Ovary (tissue), 3 donors: Measurements from ENCODE around the gene UBE2D1.

Experiments
- EP300 ChIP-seq: sonication (generic); formaldehyde crosslinking; IDR thresholded peaks from one replicate; pipeline ENCODE4 v1.6.1; 2017; ENCODE audit warnings: antibody characterized with exemption
- POLR2A ChIP-seq: fragments of 450-650 bp; IDR thresholded peaks from one replicate; pipeline ENCODE4 v1.6.1; 2017; ENCODE audit warnings: antibody characterized with exemption, mild to moderate bottlenecking, moderate library complexity
- TF ChIP-seq, protein P1 (sequence below), 3 donors: fragments of 450-650 bp in 2 of 3; fragments of 200-600 bp in 1 of 3; IDR thresholded peaks; one replicate each; pipeline versions ENCODE4 v1.5.1 to v1.8.0; 2016 to 2022; ENCODE audit warnings: antibody characterized with exemption in 3 of 3, mild to moderate bottlenecking in 1 of 3
- donor health status: DM: no; HTN: no; CAD: no.

DNA sequence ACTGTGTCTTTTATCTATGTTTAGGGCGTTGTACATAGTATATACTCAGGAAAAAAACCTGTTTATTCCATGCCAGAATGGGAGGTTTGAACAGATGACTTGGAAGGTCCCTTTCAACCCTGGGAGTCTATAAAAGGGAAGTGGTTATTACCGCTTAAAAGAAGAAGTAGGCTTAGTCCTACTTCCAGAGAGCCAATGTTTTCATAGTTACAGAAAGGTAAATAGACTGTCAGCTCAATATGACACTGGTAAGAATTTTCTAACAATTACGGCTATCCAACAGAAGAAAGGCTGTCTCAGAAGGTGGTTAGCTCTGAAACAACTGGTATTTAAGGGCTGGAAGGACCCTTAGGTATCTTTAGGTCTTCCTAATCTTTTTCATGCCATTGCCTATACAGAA, 49.3 kb downstream of the UBE2D1 start:
- TF ChIP-seq, protein P1, sequence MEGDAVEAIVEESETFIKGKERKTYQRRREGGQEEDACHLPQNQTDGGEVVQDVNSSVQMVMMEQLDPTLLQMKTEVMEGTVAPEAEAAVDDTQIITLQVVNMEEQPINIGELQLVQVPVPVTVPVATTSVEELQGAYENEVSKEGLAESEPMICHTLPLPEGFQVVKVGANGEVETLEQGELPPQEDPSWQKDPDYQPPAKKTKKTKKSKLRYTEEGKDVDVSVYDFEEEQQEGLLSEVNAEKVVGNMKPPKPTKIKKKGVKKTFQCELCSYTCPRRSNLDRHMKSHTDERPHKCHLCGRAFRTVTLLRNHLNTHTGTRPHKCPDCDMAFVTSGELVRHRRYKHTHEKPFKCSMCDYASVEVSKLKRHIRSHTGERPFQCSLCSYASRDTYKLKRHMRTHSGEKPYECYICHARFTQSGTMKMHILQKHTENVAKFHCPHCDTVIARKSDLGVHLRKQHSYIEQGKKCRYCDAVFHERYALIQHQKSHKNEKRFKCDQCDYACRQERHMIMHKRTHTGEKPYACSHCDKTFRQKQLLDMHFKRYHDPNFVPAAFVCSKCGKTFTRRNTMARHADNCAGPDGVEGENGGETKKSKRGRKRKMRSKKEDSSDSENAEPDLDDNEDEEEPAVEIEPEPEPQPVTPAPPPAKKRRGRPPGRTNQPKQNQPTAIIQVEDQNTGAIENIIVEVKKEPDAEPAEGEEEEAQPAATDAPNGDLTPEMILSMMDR (IDR thresholded peaks at IDR 0.05): no peak
- no peak for TF ChIP-seq POLR2A
- no peak for TF ChIP-seq EP300
